ENCODE data around the gene ZFPL1. TPM values are rescaled to one million over a fixed set of nuclear protein-coding genes. Genes with fewer than 3 reads are reported as not detected.

Gene ZFPL1
- total RNA-seq, 1 experiment from 2014 or later: 19.0 TPM

GRCh38 chr11:65103476-65103875, 19.5 kb downstream of the ZFPL1 start:
- H3K4me1 ChIP-seq (ENCODE audit: low read length): no peaks in the 10 kb centered on the region
- peaks cover 37% of the 10 kb centered on the region for H3K79me2 ChIP-seq (ENCODE audit: low read length)
- H3K27me3 ChIP-seq (ENCODE audit: low read length): no peaks in the 10 kb centered on the region
- no peak for DNase-seq
- no peak overlapping the region for H3K9ac ChIP-seq (ENCODE audit: low read length)
- no peak overlapping the region for H3K27ac ChIP-seq (ENCODE audit: low read length)
- H3K9me2 ChIP-seq (replicated peaks; ENCODE audit: insufficient read depth, low read length): no peaks in the 10 kb centered on the region
- no peaks in the 10 kb centered on the region for H3K9me3 ChIP-seq (ENCODE audit: low read length)
- peaks cover 2% of the 10 kb centered on the region; the same call in 1 of the 2 replicates for H3K36me3 ChIP-seq (ENCODE audit: insufficient read depth, low read length)
- H3K4me3 ChIP-seq (ENCODE audit: low read length): no peak overlapping the region
- H2AFZ ChIP-seq (ENCODE audit: low read length): no peak overlapping the region
- no peak overlapping the region for H3K4me2 ChIP-seq (ENCODE audit: low read depth, low read length, poor library complexity, severe bottlenecking)
- H4K20me1 ChIP-seq (ENCODE audit: insufficient read depth, low read depth, low read length): no peaks in the 10 kb centered on the region

- H3K27ac ChIP-seq (ENCODE audit: low read length): no peak overlapping the region
- H4K20me1 ChIP-seq (ENCODE audit: insufficient read depth, low read depth, low read length): no peaks in the 10 kb centered on the region
- no peak overlapping the region for H3K4me3 ChIP-seq (ENCODE audit: low read length)
- DNase-seq: no peak
- no peak overlapping the region for H3K4me2 ChIP-seq (ENCODE audit: low read depth, low read length, poor library complexity, severe bottlenecking)
- no peak overlapping the region for H3K9ac ChIP-seq (ENCODE audit: low read length)
- no peaks in the 10 kb centered on the region for H3K36me3 ChIP-seq (ENCODE audit: insufficient read depth, low read length)
- no peaks in the 10 kb centered on the region for H3K27me3 ChIP-seq (ENCODE audit: low read length)
- peaks cover 28% of the 10 kb centered on the region for H3K79me2 ChIP-seq (ENCODE audit: low read length)
- H3K9me3 ChIP-seq (ENCODE audit: low read length): no peaks in the 10 kb centered on the region
- H3K9me2 ChIP-seq (replicated peaks; ENCODE audit: insufficient read depth, low read length): no peaks in the 10 kb centered on the region
- H2AFZ ChIP-seq (ENCODE audit: low read length): no peak overlapping the region
- H3K4me1 ChIP-seq (ENCODE audit: low read length): no peaks in the 10 kb centered on the region
Observed at GRCh38 chr11:65104628-65105027, 20.6 kb downstream of the ZFPL1 start.

GRCh38 chr11:65107078-65107477, 23.1 kb downstream of the ZFPL1 start:
- Histone ChIP-seq H2AFZ (ENCODE audit: low read length) (no peak overlapping the region), H3K27ac (ENCODE audit: low read length) (no peak overlapping the region), H3K4me1 (ENCODE audit: low read length) (peaks cover 12% of the 10 kb centered on the region), H3K9me3 (ENCODE audit: low read length) (no peaks in the 10 kb centered on the region), H3K27me3 (ENCODE audit: low read length) (no peaks in the 10 kb centered on the region), H3K4me2 (ENCODE audit: low read depth, low read length, poor library complexity, severe bottlenecking) (no peak overlapping the region), H3K9me2 (replicated peaks; ENCODE audit: insufficient read depth, low read length) (no peaks in the 10 kb centered on the region), H4K20me1 (ENCODE audit: insufficient read depth, low read depth, low read length) (no peaks in the 10 kb centered on the region), H3K79me2 (ENCODE audit: low read length) (peaks cover 19% of the 10 kb centered on the region), H3K4me3 (ENCODE audit: low read length) (no peak overlapping the region), H3K36me3 (ENCODE audit: insufficient read depth, low read length) (no peaks in the 10 kb centered on the region), H3K9ac (ENCODE audit: low read length) (no peak overlapping the region)
- DNase-seq: no peak

- Histone ChIP-seq H3K4me3 (ENCODE audit: low read length) (no peak overlapping the region), H3K27me3 (ENCODE audit: low read length) (no peaks in the 10 kb centered on the region), H3K4me2 (ENCODE audit: low read depth, low read length, poor library complexity, severe bottlenecking) (no peak overlapping the region), H4K20me1 (ENCODE audit: insufficient read depth, low read depth, low read length) (no peaks in the 10 kb centered on the region), H2AFZ (ENCODE audit: low read length) (no peak overlapping the region), H3K9ac (ENCODE audit: low read length) (no peak overlapping the region), H3K36me3 (ENCODE audit: insufficient read depth, low read length) (no peaks in the 10 kb centered on the region), H3K9me3 (ENCODE audit: low read length) (no peaks in the 10 kb centered on the region), H3K27ac (ENCODE audit: low read length) (no peak overlapping the region), H3K9me2 (replicated peaks; ENCODE audit: insufficient read depth, low read length) (no peaks in the 10 kb centered on the region), H3K79me2 (ENCODE audit: low read length) (peaks cover 17% of the 10 kb centered on the region), H3K4me1 (ENCODE audit: low read length) (peaks cover 15% of the 10 kb centered on the region)
- DNase-seq: no peak
Observed at GRCh38 chr11:65107751-65108468, 23.9 kb downstream of the ZFPL1 start.

GRCh38 chr11:65108469-65109123, 24.6 kb downstream of the ZFPL1 start:
- Histone ChIP-seq H2AFZ (ENCODE audit: low read length) (no peak overlapping the region), H4K20me1 (ENCODE audit: insufficient read depth, low read depth, low read length) (no peaks in the 10 kb centered on the region), H3K27me3 (ENCODE audit: low read length) (no peaks in the 10 kb centered on the region), H3K4me3 (ENCODE audit: low read length) (no peak overlapping the region), H3K4me1 (ENCODE audit: low read length) (peaks cover 22% of the 10 kb centered on the region), H3K9me3 (ENCODE audit: low read length) (no peaks in the 10 kb centered on the region), H3K79me2 (ENCODE audit: low read length) (peaks cover 21% of the 10 kb centered on the region), H3K9ac (ENCODE audit: low read length) (no peak overlapping the region), H3K4me2 (ENCODE audit: low read depth, low read length, poor library complexity, severe bottlenecking) (no peak overlapping the region), H3K9me2 (replicated peaks; ENCODE audit: insufficient read depth, low read length) (no peaks in the 10 kb centered on the region), H3K36me3 (ENCODE audit: insufficient read depth, low read length) (no peaks in the 10 kb centered on the region), H3K27ac (ENCODE audit: low read length) (no peak overlapping the region)
- no peak for DNase-seq

- H3K79me2 ChIP-seq (ENCODE audit: low read length): peaks cover 26% of the 10 kb centered on the region
- no peak overlapping the region for H3K4me3 ChIP-seq (ENCODE audit: low read length)
- no peak for DNase-seq
- no peak overlapping the region for H3K9ac ChIP-seq (ENCODE audit: low read length)
- no peaks in the 10 kb centered on the region for H3K27me3 ChIP-seq (ENCODE audit: low read length)
- H2AFZ ChIP-seq (ENCODE audit: low read length): no peak overlapping the region
- no peaks in the 10 kb centered on the region for H4K20me1 ChIP-seq (ENCODE audit: insufficient read depth, low read depth, low read length)
- H3K4me1 ChIP-seq (ENCODE audit: low read length): peaks cover 31% of the 10 kb centered on the region
- no peak overlapping the region for H3K4me2 ChIP-seq (ENCODE audit: low read depth, low read length, poor library complexity, severe bottlenecking)
- H3K36me3 ChIP-seq (ENCODE audit: insufficient read depth, low read length): no peaks in the 10 kb centered on the region
- no peak overlapping the region for H3K27ac ChIP-seq (ENCODE audit: low read length)
- H3K9me2 ChIP-seq (replicated peaks; ENCODE audit: insufficient read depth, low read length): no peaks in the 10 kb centered on the region
- no peaks in the 10 kb centered on the region for H3K9me3 ChIP-seq (ENCODE audit: low read length)
Observed at GRCh38 chr11:65109231-65110198, 25.5 kb downstream of the ZFPL1 start.

- peaks cover 32% of the 10 kb centered on the region for H3K79me2 ChIP-seq (ENCODE audit: low read length)
- no peak overlapping the region for H2AFZ ChIP-seq (ENCODE audit: low read length)
- peak overlapping the region; percentile 51 for H3K9ac ChIP-seq (ENCODE audit: low read length)
- no peaks in the 10 kb centered on the region for H3K27me3 ChIP-seq (ENCODE audit: low read length)
- peaks cover 40% of the 10 kb centered on the region for H3K4me1 ChIP-seq (ENCODE audit: low read length)
- no peak overlapping the region for H3K4me3 ChIP-seq (ENCODE audit: low read length)
- H3K4me2 ChIP-seq (ENCODE audit: low read depth, low read length, poor library complexity, severe bottlenecking): peak overlapping the region; percentile 25
- no peaks in the 10 kb centered on the region for H4K20me1 ChIP-seq (ENCODE audit: insufficient read depth, low read depth, low read length)
- 0 out of 2 replicates have a peak, but pooled peaks cover 1% of the 10 kb centered on the region for H3K36me3 ChIP-seq (ENCODE audit: insufficient read depth, low read length)
- H3K9me3 ChIP-seq (ENCODE audit: low read length): no peaks in the 10 kb centered on the region
- peak; percentile 96 for DNase-seq
- no peak overlapping the region; the same call in 1 of the 2 replicates for H3K27ac ChIP-seq (ENCODE audit: low read length)
- no peaks in the 10 kb centered on the region for H3K9me2 ChIP-seq (replicated peaks; ENCODE audit: insufficient read depth, low read length)
Observed at GRCh38 chr11:65110354-65110861, 26.4 kb downstream of the ZFPL1 start.

All from Karpas-422 (cell line).